Panc1 (cell line): Measurements from ENCODE around the gene ALPK3. TPM values are rescaled to one million over a fixed set of nuclear protein-coding genes. Genes with fewer than 3 reads are reported as not detected.

Experiments
- ATAC-seq: fragments of 200-7000 bp; cut with Tn5 transposase; 2 replicates; pipeline ENCODE4 v1.9.1; 2020; ENCODE audit warnings: mild to moderate bottlenecking, moderate library complexity
- BruUV-seq: library from RNA; stranded (reverse); fragments of 400-500 nt; replicated peaks from 2 replicates; lab custom pipeline; 2021; lab: Mats Ljungman, UMichigan
- CTCF ChIA-PET: fragments of 300-600 bp; sonication (Branson Sonifier 250); formaldehyde crosslinking; loops from one replicate; lab custom pipeline; 2022; ENCODE audit warnings: antibody characterized with exemption; lab: Charles Lee
- POLR2A ChIA-PET: fragments of 300-600 bp; sonication (Branson Sonifier 250); formaldehyde crosslinking; loops from one replicate; lab custom pipeline; 2022; ENCODE audit warnings: antibody characterized with exemption; lab: Charles Lee
- DNase-seq: peaks from one replicate; pipeline ENCODE4 v3.0.0-alpha.2; 2010; ENCODE audit warnings: low read depth, low spot score
- H3K27ac ChIP-seq: 2 replicates; pipeline ENCODE4 v1.5.1; 2011; ENCODE audit warnings: mild to moderate bottlenecking, low read length, inconsistent platforms
- H3K27me3 ChIP-seq: fragments of 200-500 bp; sonication (Bioruptor generic); 2 replicates; pipeline ENCODE4 v1.6.0; 2014; ENCODE audit warnings: low read length, inconsistent platforms; ENCODE audit not compliant: control insufficient read depth, insufficient read depth
- H3K36me3 ChIP-seq: fragments of 200-500 bp; sonication (Bioruptor generic); 2 replicates; pipeline ENCODE4 v1.5.1; 2014; ENCODE audit warnings: inconsistent platforms, mild to moderate bottlenecking, low read length, moderate library complexity; ENCODE audit not compliant: control insufficient read depth, insufficient read depth
- H3K4me1 ChIP-seq: 2 replicates; pipeline ENCODE4 v1.5.1; 2011; ENCODE audit warnings: inconsistent platforms, mild to moderate bottlenecking, low read length, moderate library complexity; ENCODE audit not compliant: control insufficient read depth, insufficient read depth
- H3K4me3 ChIP-seq, 2 experiments: 2 replicates each; pipeline ENCODE4 v1.5.1; 2011 to 2012; ENCODE audit warnings: low read depth in 2 of 2, low read length in 2 of 2, mild to moderate bottlenecking in 2 of 2, inconsistent platforms in 1 of 2, moderate library complexity in 1 of 2
- H3K9me3 ChIP-seq: fragments of 200-500 bp; sonication (Bioruptor generic); 2 replicates; pipeline ENCODE4 v1.5.1; 2014; ENCODE audit warnings: low read depth, mild to moderate bottlenecking, inconsistent platforms, low read length, moderate library complexity; ENCODE audit not compliant: control insufficient read depth, insufficient read depth
- POLR2AphosphoS5 ChIP-seq: IDR thresholded peaks from 2 replicates; pipeline ENCODE4 v1.6.1; 2012; ENCODE audit warnings: mild to moderate bottlenecking, low read depth, low read length, moderate library complexity
- SIN3A ChIP-seq: IDR thresholded peaks from 2 replicates; pipeline ENCODE4 v1.6.1; 2012; ENCODE audit warnings: low read depth, mild to moderate bottlenecking, low read length, moderate library complexity, borderline replicate concordance; ENCODE audit not compliant: insufficient read depth
- TCF7L2 ChIP-seq: IDR thresholded peaks from 2 replicates; pipeline ENCODE4 v1.6.1; 2011; ENCODE audit warnings: mild to moderate bottlenecking, low read depth, low read length, inconsistent platforms
- in situ Hi-C: cut with HindIII; loops from 2 replicates; pipeline ENCODE4 v1.10.0; 2016; ENCODE audit warnings: low sequenced_read_pairs, low pct_unique_long_range_greater_than_20kb
- intact Hi-C: fragments of 100-400 bp; cut with micrococcal nuclease; formaldehyde crosslinking; loops from one replicate; pipeline ENCODE4 v1.10.0; 2022; ENCODE audit not compliant: unreplicated experiment
- total RNA-seq: library from RNA; stranded (reverse); gene quantifications from one replicate; pipeline ENCODE4 v1.2.1, GENCODE V29; 2021; ENCODE audit not compliant: unreplicated experiment
- TF ChIP-seq, protein P1 (sequence below), 2 experiments: IDR thresholded peaks; 2 replicates each; pipeline ENCODE4 v1.6.1; 2011 to 2012; ENCODE audit warnings: low read depth in 2 of 2, control low read depth in 1 of 2, low read length in 1 of 2, mild to moderate bottlenecking in 1 of 2, moderate library complexity in 1 of 2; ENCODE audit not compliant: insufficient read depth in 1 of 2
- TF ChIP-seq, protein P2 (sequence below): fragments of 450-650 bp; IDR thresholded peaks from 2 replicates; pipeline ENCODE4 v1.5.1; 2017; ENCODE audit warnings: mild to moderate bottlenecking

ALPK3 gene
- total RNA-seq, 1 experiment from 2014 or later = 1.0 TPM

DNA sequence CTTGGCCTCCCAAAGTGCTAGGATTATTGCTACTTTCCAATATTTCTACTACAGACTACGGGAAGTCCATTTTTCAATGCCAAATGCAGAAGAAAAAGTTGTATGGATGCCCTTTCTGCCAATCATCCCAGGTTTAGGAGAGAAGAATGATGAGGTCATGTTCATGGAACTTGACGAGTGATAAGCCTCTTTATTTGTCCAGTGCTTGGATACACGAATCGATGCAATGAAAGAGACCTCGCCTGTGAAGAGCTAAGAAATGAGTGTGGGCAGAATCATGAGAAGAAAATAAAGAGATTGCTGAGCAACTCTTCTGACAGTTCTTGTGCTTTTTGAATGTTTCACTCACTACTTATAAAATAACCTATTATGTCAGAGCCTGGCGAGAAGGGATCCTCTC is 66.3 kb downstream of the ALPK3 start:
- no peaks in the 10 kb centered on the region for H3K27me3 ChIP-seq
- in situ Hi-C loops = no loop called here
- H3K36me3 ChIP-seq = no peaks in the 10 kb centered on the region
- intact Hi-C loops = no loop called here
- no peak for ATAC-seq
- no peak for DNase-seq
- H3K4me1 ChIP-seq = no peaks in the 10 kb centered on the region
- H3K4me3 ChIP-seq = no peak overlapping the region
- no peak overlapping the region for H3K27ac ChIP-seq
- POLR2A ChIA-PET = interaction anchor here (0.6 kb wide), 1 partner anchor 75 kb away, joined by 3 read pairs; no protein-coding TSS in a partner anchor
- CTCF ChIA-PET = interaction anchor here (0.6 kb wide), 1 partner anchor 17 kb away, joined by 4 read pairs; no protein-coding TSS in a partner anchor
- no TSS peak for BruUV-seq
- TF ChIP-seq SIN3A = no peak
- H3K9me3 ChIP-seq = no peaks in the 10 kb centered on the region

DNA sequence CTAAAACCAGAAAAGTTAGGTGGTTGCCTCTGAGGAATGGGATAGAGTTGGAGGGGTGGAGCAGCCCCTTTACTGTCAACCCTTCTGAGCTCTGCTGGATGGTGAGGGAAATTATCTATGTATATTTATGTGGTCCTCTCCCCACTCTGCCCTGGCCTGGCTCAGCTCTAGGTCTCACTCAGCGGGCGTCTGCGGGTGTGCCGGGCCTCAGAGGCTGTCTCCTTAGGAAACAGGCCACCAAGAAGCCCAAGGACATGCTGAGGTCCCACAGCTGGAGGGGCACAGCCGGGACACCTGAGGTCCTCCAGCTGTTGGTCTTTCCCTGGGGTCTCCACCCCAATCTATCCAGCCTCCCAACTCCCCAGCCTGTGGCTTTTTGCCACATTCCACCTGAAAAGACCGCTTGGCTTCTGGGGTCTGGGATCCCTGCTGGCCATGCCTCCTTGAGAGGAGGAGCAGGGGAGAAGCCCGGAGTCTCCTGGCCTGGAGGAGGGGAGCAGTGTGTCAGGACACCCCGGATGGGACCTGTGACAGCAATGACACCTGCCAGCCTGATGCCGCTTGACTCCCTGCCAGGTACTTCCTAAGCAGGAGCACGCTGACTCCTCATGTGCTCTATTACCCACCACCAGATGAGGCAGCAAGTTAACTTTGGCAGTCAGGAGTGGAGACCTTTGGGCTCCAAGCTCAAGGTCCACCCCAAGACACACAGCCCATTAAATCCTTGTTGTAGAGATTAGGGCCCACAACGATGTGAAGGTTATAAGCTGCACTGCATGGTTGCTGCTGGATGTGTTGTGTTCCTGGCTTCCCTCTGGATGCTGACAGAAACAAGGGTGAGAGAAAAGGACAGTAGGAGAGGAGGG is 67.0 kb downstream of the ALPK3 start, which contains the start of gene SLC28A1:
Gene SLC28A1 (plus strand): TSS at position 747 of the 866 bp plus-strand sequence. CDS start 3,099 bp downstream, outside the sequence.
- BruUV-seq = no TSS peak
- Histone ChIP-seq H3K9me3 (no peaks in the 10 kb centered on the region), H3K36me3 (no peaks in the 10 kb centered on the region), H3K27me3 (no peaks in the 10 kb centered on the region), H3K27ac (no peak within 1 kb of the TSS), H3K4me1 (no peaks in the 10 kb centered on the region), H3K4me3 (no peak within 1 kb of the TSS)
- DNase-seq (no peak), ATAC-seq (no peak)
- intact Hi-C loops (no loop called here), in situ Hi-C loops (no loop called here)
- CTCF ChIA-PET = interaction anchor here (0.6 kb wide), 1 partner anchor 18 kb away, joined by 4 read pairs; no protein-coding TSS in a partner anchor
- TF ChIP-seq, protein P1, sequence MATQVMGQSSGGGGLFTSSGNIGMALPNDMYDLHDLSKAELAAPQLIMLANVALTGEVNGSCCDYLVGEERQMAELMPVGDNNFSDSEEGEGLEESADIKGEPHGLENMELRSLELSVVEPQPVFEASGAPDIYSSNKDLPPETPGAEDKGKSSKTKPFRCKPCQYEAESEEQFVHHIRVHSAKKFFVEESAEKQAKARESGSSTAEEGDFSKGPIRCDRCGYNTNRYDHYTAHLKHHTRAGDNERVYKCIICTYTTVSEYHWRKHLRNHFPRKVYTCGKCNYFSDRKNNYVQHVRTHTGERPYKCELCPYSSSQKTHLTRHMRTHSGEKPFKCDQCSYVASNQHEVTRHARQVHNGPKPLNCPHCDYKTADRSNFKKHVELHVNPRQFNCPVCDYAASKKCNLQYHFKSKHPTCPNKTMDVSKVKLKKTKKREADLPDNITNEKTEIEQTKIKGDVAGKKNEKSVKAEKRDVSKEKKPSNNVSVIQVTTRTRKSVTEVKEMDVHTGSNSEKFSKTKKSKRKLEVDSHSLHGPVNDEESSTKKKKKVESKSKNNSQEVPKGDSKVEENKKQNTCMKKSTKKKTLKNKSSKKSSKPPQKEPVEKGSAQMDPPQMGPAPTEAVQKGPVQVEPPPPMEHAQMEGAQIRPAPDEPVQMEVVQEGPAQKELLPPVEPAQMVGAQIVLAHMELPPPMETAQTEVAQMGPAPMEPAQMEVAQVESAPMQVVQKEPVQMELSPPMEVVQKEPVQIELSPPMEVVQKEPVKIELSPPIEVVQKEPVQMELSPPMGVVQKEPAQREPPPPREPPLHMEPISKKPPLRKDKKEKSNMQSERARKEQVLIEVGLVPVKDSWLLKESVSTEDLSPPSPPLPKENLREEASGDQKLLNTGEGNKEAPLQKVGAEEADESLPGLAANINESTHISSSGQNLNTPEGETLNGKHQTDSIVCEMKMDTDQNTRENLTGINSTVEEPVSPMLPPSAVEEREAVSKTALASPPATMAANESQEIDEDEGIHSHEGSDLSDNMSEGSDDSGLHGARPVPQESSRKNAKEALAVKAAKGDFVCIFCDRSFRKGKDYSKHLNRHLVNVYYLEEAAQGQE (IDR thresholded peaks at IDR 0.05; ENCODE audit: insufficient read depth in 1 of 2, low read depth in 2 of 2, low read length in 1 of 2) = no peak
- TF ChIP-seq, protein P2, sequence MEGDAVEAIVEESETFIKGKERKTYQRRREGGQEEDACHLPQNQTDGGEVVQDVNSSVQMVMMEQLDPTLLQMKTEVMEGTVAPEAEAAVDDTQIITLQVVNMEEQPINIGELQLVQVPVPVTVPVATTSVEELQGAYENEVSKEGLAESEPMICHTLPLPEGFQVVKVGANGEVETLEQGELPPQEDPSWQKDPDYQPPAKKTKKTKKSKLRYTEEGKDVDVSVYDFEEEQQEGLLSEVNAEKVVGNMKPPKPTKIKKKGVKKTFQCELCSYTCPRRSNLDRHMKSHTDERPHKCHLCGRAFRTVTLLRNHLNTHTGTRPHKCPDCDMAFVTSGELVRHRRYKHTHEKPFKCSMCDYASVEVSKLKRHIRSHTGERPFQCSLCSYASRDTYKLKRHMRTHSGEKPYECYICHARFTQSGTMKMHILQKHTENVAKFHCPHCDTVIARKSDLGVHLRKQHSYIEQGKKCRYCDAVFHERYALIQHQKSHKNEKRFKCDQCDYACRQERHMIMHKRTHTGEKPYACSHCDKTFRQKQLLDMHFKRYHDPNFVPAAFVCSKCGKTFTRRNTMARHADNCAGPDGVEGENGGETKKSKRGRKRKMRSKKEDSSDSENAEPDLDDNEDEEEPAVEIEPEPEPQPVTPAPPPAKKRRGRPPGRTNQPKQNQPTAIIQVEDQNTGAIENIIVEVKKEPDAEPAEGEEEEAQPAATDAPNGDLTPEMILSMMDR = no peak
- TF ChIP-seq POLR2AphosphoS5 = no peak
- no peak for TF ChIP-seq SIN3A
- TF ChIP-seq TCF7L2 = no peak
- POLR2A ChIA-PET = interaction anchor here (0.6 kb wide), 1 partner anchor 76 kb away, joined by 3 read pairs; no protein-coding TSS in a partner anchor
